HUES64 (cell line): ENCODE results near the gene SLC39A2.
"Not testable (repeated sequence)": the region's sequence is repeated elsewhere in the genome, so short reads cannot be mapped to it uniquely, and the experiment has no call there.

Experiments used
- H3K27ac ChIP-seq: 2 replicates; pipeline ENCODE4 v1.7.0; 2013; ENCODE audit warnings: low read depth, low read length, inconsistent platforms
- H3K27me3 ChIP-seq: 2 replicates; pipeline ENCODE4 v1.6.1; 2013; ENCODE audit warnings: mild to moderate bottlenecking, low read length; ENCODE audit not compliant: insufficient read depth
- H3K36me3 ChIP-seq: 2 replicates; pipeline ENCODE4 v1.6.1; 2013; ENCODE audit warnings: mild to moderate bottlenecking, low read length; ENCODE audit not compliant: insufficient read depth
- H3K4me1 ChIP-seq: 2 replicates; pipeline ENCODE4 v1.6.1; 2013; ENCODE audit warnings: mild to moderate bottlenecking, low read length, moderate library complexity; ENCODE audit not compliant: insufficient read depth
- H3K4me3 ChIP-seq: 2 replicates; pipeline ENCODE4 v1.5.1; 2013; ENCODE audit warnings: mild to moderate bottlenecking, low read length, moderate library complexity
- H3K9ac ChIP-seq: 2 replicates; pipeline ENCODE4 v1.6.1; 2013; ENCODE audit warnings: mild to moderate bottlenecking, low read depth, low read length
- H3K9me3 ChIP-seq: 2 replicates; pipeline ENCODE4 v1.6.1; 2013; ENCODE audit warnings: low read depth, low read length; ENCODE audit not compliant: insufficient read depth
- WGBS: fragments of 150-250, 120-280 bp; methylation state at CpG from one replicate; pipeline ENCODE4 v1.1.7; 2013; ENCODE audit warnings: missing lambda C conversion rate; 5-methylcytosine and 5-hydroxymethylcytosine counted together

SLC39A2 gene

DNA sequence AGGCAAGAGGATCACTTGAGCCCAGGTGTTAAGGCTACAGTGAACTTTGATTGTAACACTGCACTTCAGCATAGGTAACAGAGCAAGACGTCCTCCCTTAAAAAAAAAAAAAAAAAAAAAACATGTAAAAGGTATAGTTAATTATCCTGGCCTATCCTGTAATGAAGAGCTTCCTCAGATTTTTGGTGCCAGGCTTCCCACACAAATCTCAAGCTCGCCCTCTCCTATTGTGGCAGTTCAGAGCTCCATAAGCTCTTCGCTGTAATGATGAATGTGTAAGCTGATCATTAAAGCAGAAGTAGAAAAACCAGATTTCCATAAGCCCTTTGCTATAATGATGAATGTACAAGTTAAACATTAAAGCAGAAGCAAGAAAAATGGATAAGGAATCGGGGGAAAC, 2.0 kb upstream of the SLC39A2 start:
- H3K4me3 ChIP-seq, result no peak overlapping the region
- no peaks in the 10 kb centered on the region for H3K27me3 ChIP-seq
- H3K9ac ChIP-seq, result no peak overlapping the region
- H3K27ac ChIP-seq, result no peak overlapping the region
- peaks cover 10% of the 10 kb centered on the region for H3K4me1 ChIP-seq
- H3K9me3 ChIP-seq, result no peaks in the 10 kb centered on the region
- WGBS, result 88% methylated on average over 3 of the region's 4 CpGs
- H3K36me3 ChIP-seq, result peaks cover 54% of the 10 kb centered on the region

DNA sequence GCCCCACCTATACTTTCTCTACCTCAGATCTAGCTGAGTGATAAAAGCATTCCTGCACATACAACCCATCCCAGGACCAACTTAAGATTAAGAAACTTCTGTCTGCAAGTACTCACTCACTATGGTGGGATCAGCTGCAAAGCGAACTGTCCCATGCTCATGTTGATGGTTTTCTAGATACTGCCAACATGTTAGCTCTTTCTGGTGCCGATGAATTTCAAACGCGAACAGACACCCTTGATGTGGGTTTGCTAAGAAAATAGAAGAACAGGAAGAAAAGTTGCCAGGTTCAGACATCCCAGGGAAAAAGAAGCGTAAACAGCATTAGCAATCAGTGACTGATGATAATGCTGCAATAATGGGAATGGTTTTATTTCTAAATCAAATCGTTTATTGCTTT, 1.5 kb upstream of the SLC39A2 start:
- WGBS, result 93% methylated on average over 5 of the region's 6 CpGs
- H3K4me1 ChIP-seq, result peaks cover 10% of the 10 kb centered on the region
- H3K4me3 ChIP-seq, result no peak overlapping the region
- no peak overlapping the region for H3K9ac ChIP-seq
- H3K27me3 ChIP-seq, result no peaks in the 10 kb centered on the region
- H3K36me3 ChIP-seq, result peaks cover 50% of the 10 kb centered on the region
- no peak overlapping the region for H3K27ac ChIP-seq
- H3K9me3 ChIP-seq, result no peaks in the 10 kb centered on the region

DNA sequence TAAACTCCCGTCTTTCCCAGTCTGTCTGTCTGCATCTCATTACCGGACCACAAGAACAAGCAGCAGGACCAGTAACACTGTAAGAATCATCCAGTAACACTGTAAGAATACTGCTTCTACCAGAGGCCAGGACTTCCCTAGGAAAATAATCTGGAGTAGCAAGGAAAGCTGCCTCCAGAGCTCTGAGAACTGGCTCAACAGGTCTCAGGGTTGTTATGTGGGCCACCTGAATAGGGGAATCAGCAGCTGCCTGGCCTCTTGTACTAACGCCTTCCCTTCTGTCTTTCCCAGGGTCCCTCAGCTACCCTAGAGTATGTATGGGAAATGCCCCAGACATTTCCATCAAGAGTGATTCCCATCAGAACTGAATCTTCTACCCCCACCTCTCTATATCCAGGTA, 954 bp upstream of the SLC39A2 start:
- no peaks in the 10 kb centered on the region for H3K27me3 ChIP-seq
- 83% methylated on average over 3 of the region's 3 CpGs for WGBS
- peaks cover 44% of the 10 kb centered on the region for H3K36me3 ChIP-seq
- no peak overlapping the region for H3K9ac ChIP-seq
- H3K27ac ChIP-seq, result no peak overlapping the region; the same call in 1 of the 2 replicates
- peaks cover 10% of the 10 kb centered on the region for H3K4me1 ChIP-seq
- H3K9me3 ChIP-seq, result no peaks in the 10 kb centered on the region
- H3K4me3 ChIP-seq, result no peak overlapping the region

DNA sequence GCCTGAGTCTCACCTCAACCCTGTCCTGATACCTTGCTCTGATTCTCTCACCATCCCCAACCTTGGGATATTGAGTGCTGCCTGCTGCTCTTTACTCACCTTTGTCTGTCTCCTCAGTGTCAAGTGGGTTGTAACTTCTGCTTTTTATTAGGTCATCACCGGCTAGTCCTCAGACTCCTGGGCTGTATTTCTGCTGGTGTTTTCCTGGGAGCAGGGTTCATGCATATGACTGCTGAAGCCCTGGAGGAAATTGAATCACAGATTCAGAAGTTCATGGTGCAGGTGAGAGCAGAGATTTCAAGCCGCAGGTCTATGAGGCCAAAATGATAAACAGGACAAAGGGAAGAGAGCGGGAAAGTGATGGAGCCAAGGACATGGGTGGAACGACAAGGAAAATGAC, 498 bp downstream of the SLC39A2 start:
- Histone ChIP-seq H3K4me1 (peaks cover 10% of the 10 kb centered on the region), H3K9ac (no peak overlapping the region), H3K4me3 (no peak overlapping the region), H3K9me3 (no peaks in the 10 kb centered on the region), H3K27me3 (no peaks in the 10 kb centered on the region), H3K36me3 (peaks cover 31% of the 10 kb centered on the region), H3K27ac (no peak overlapping the region)
- WGBS, result 90% methylated on average over 4 of the region's 4 CpGs

DNA sequence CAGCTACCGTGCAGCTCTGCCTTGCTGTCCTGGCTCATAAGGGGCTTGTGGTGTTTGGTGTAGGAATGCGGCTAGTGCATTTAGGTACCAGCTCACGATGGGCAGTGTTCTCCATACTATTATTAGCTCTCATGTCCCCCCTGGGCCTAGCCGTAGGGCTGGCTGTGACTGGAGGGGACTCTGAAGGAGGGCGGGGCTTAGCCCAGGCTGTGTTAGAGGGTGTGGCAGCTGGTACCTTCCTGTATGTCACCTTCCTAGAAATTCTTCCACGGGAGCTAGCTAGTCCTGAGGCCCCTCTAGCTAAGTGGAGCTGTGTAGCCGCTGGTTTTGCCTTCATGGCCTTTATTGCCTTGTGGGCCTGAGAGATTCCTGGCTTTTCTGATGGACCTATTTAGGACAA, 2.1 kb downstream of the SLC39A2 start:
- Histone ChIP-seq H3K9ac (no peak overlapping the region), H3K9me3 (no peaks in the 10 kb centered on the region), H3K4me3 (no peak overlapping the region), H3K36me3 (peaks cover 15% of the 10 kb centered on the region), H3K4me1 (peaks cover 10% of the 10 kb centered on the region), H3K27me3 (no peaks in the 10 kb centered on the region), H3K27ac (no peak overlapping the region)
- WGBS, result 82% methylated on average over 5 of the region's 7 CpGs

DNA sequence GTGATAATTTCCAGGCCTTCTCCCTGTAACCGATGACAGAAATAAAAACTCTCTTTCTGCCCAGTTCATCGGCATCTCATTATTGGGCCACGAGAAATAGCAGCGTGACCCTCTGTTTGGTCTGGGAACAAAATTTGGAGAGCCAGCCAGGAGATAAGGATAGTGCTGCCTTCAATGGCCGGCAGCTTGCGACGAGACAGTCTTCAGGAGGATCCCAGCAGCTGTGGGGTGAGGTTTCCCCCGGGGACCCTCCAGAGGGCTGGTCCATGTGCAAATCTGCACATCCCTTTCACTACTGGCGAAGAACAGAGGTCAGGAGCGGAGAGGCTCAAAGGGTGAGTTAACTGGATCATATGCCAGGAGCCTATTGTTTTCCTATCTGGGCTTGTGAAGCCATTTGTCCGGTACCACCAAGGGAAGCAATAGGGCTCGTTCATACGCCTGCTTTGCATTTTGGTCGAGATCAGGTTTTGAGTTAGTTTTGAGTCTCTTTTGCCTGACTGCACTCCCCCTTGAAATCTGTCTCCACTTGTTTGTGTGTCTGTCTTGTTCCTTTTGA, 4.8 kb downstream of the SLC39A2 start:
- Histone ChIP-seq H3K9me3 (no peaks in the 10 kb centered on the region), H3K27me3 (no peaks in the 10 kb centered on the region), H3K4me1 (peaks cover 1% of the 10 kb centered on the region), H3K36me3 (no peaks in the 10 kb centered on the region), H3K9ac (no peak overlapping the region), H3K27ac (no peak overlapping the region), H3K4me3 (no peak overlapping the region)
- 93% methylated on average over 14 of the region's 14 CpGs for WGBS

DNA sequence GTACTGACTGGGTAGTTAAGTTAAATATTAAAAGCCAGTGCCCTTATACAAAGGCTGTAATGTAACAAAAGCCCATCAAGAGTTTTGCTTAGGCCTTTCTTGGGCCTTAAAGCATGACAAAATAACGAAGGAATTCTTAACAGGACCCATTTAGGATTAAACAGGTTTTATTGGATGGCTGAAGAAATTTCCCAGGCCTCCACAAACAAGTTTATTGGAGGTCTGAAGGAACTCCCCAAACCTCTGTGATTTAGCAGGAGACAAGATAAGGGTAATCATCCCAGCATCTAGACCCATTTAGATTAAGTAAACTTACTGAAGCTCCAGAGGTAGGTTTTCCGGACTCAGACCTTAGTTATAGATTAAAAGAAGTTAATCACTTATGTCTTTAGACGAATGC, 10.6 kb downstream of the SLC39A2 start:
- not testable (repeated sequence) for H3K36me3 ChIP-seq, H3K27ac ChIP-seq, H3K4me3 ChIP-seq, H3K4me1 ChIP-seq, H3K27me3 ChIP-seq, H3K9me3 ChIP-seq, H3K9ac ChIP-seq
- 83% methylated on average over 1 of the region's 3 CpGs for WGBS

DNA sequence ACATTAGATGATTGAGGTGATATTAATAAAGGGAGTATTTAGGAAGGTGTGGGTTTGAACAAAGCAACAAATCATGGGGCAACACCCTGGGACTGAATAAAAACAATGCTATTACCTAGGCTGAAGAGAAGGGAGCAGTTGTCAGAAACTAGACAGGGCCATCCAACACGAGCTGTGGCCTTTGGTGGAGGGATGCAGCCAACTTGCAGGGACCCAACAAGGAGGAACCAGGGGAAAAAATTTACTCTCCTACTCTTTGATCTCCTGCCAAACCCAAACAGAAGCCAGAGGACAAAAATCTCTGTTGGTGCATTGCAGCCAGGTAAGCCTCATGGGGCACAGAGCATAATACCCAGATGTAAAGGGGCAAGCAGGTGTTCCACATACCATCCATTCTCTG, 12.0 kb downstream of the SLC39A2 start:
- Histone ChIP-seq H3K9ac (no peak overlapping the region), H3K36me3 (no peaks in the 10 kb centered on the region), H3K27me3 (0 out of 2 replicates have a peak, but pooled peaks cover 3% of the 10 kb centered on the region), H3K9me3 (no peaks in the 10 kb centered on the region), H3K27ac (no peak overlapping the region), H3K4me3 (no peak overlapping the region), H3K4me1 (peaks cover 9% of the 10 kb centered on the region)
- WGBS, result 71% methylated on average over 1 of the region's 1 CpG

DNA sequence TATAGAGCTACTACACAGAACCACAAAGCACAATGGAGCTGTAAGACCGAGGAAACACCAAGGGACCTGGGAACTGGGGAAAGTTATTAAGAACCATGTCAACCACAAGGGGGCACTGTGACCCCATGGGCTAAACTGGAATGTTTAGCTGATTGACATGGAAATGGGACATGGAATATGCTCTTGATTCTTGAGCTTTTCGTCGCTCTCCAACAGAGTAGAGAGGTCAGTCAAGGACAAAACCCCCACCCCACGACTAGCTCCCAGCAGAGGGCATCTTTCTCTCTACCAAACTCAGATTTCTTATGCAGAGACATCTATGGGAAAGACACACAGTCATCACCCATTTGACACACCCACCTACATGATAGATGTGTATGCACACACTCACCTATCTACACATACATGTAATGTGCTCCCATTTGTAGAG, 15.7 kb downstream of the SLC39A2 start:
- H3K27ac ChIP-seq, result no peak overlapping the region
- 0 out of 2 replicates have a peak, but pooled peaks cover 3% of the 10 kb centered on the region for H3K27me3 ChIP-seq
- H3K9ac ChIP-seq, result no peak overlapping the region
- 2% methylated on average over 4 of the region's 4 CpGs for WGBS
- H3K36me3 ChIP-seq, result no peaks in the 10 kb centered on the region; the same call in 1 of the 2 replicates
- H3K4me3 ChIP-seq, result no peak overlapping the region
- H3K4me1 ChIP-seq, result peaks cover 4% of the 10 kb centered on the region; the same call in 1 of the 2 replicates
- no peaks in the 10 kb centered on the region for H3K9me3 ChIP-seq

DNA sequence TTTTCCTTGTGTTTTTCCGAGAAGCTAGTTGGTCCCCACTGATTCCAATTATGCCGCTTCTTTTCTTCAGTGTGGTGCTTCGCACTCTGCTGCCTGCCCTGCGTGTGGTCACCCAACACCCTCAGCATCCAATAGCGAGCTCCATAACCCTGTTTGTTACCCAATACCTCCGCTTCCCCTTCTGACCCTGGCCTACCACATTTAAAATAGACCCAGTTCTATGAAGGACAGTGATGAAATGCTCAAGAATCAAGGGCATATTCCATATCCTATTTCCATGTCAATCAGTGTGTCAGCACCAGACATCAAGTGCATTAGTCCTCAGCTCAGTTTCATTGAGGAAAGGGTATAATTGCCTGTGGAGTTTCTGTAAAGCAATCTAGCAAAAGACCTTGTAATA, 16.2 kb downstream of the SLC39A2 start:
- no peaks in the 10 kb centered on the region for H3K9me3 ChIP-seq
- peaks cover 4% of the 10 kb centered on the region; the same call in 1 of the 2 replicates for H3K4me1 ChIP-seq
- no peak overlapping the region for H3K4me3 ChIP-seq
- no peaks in the 10 kb centered on the region; the same call in 1 of the 2 replicates for H3K36me3 ChIP-seq
- no peak overlapping the region for H3K9ac ChIP-seq
- 86% methylated on average over 6 of the region's 6 CpGs for WGBS
- H3K27ac ChIP-seq, result no peak overlapping the region
- 0 out of 2 replicates have a peak, but pooled peaks cover 3% of the 10 kb centered on the region for H3K27me3 ChIP-seq

DNA sequence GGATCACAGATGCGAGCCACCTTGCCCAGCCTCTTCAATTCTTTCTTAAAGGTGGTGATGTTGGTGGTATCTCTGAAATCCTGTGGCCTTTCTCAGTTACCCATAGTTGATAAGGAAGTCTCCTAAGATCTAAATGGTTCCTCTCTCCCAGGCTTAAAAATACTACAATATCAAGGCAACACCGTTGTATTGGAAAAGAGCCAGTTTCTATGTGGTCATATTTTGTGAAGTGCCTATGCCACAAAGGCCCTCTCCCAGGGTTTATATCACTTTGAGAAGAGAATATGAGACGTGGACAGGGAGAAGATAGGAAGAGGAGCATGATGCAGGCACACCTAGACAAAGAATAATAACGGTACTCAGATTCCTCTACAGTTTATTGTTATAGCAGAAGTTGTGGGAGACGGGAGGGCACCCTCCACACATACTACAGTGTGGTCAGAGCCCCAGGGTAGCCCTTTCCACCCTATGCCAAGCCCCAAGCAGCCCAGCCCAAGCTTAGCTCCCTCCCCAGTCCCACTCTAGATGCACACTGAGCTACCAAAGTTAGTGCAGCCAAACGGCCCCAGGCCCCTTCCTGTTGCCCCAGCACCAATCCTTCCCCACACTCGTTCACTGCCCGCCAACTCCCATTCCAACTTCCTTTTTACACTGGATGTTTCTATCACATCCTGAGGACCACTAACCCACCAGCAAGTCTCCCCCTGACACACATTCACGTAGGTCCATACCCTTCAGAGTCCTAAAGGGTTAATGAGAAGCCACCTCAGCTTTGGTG, 17.5 kb downstream of the SLC39A2 start:
- Histone ChIP-seq H3K4me1 (peaks cover 4% of the 10 kb centered on the region; the same call in 1 of the 2 replicates), H3K27me3 (0 out of 2 replicates have a peak, but pooled peaks cover 3% of the 10 kb centered on the region), H3K9ac (no peak overlapping the region), H3K27ac (no peak overlapping the region), H3K9me3 (no peaks in the 10 kb centered on the region), H3K4me3 (no peak overlapping the region), H3K36me3 (no peaks in the 10 kb centered on the region; the same call in 1 of the 2 replicates)
- WGBS, result 87% methylated on average over 9 of the region's 9 CpGs
